Mesodermal cell (in vitro differentiated cells): ENCODE results near the gene APOLD1.
"Not testable (repeated sequence)": the region's sequence is repeated elsewhere in the genome, so short reads cannot be mapped to it uniquely, and the experiment has no call there.

ENCODE experiments used
- H3K27ac ChIP-seq: 2 replicates; pipeline ENCODE4 v1.7.0; 2013; ENCODE audit warnings: mild to moderate bottlenecking, low read depth, low read length, moderate library complexity; ENCODE audit not compliant: severe bottlenecking
- H3K36me3 ChIP-seq: 2 replicates; pipeline ENCODE4 v1.7.1; 2013; ENCODE audit warnings: mild to moderate bottlenecking, low read length, moderate library complexity; ENCODE audit not compliant: control insufficient read depth, insufficient read depth
- H3K4me1 ChIP-seq: one replicate; pipeline ENCODE4 v1.7.1; 2013; ENCODE audit warnings: mild to moderate bottlenecking, low read length; ENCODE audit not compliant: insufficient read depth, control insufficient read depth, poor library complexity, severe bottlenecking
- H3K4me3 ChIP-seq: 2 replicates; pipeline ENCODE4 v1.7.0; 2013; ENCODE audit warnings: low read length, control low read depth, mild to moderate bottlenecking; ENCODE audit not compliant: insufficient read depth, poor library complexity, severe bottlenecking; ENCODE audit errors: extremely low read depth
- H3K9me3 ChIP-seq: 2 replicates; pipeline ENCODE4 v1.7.1; 2013; ENCODE audit warnings: mild to moderate bottlenecking, low read length, moderate library complexity; ENCODE audit not compliant: control insufficient read depth
- WGBS, 2 experiments: methylation state at CpG; one replicate each; pipeline ENCODE4 v1.1.5; 2013; ENCODE audit warnings: missing lambda C conversion rate in 2 of 2; ENCODE audit not compliant: insufficient coverage in 2 of 2; 5-methylcytosine and 5-hydroxymethylcytosine counted together

APOLD1 gene

GRCh38 chr12:12810553-12811021 lies 25.1 kb downstream of the APOLD1 start:
- Histone ChIP-seq H3K27ac (no peak overlapping the region), H3K4me3 (no peak overlapping the region), H3K9me3 (no peaks in the 10 kb centered on the region), H3K36me3 (peaks cover 14% of the 10 kb centered on the region), H3K4me1 (peaks cover 24% of the 10 kb centered on the region)
- WGBS, 2 experiments: 78 to 87% methylated on average over 7 to 10 of the region's 10 CpGs

GRCh38 chr12:12811343-12811742 lies 25.9 kb downstream of the APOLD1 start:
- Histone ChIP-seq H3K9me3 (no peaks in the 10 kb centered on the region), H3K4me3 (no peak overlapping the region), H3K4me1 (peaks cover 24% of the 10 kb centered on the region), H3K36me3 (peaks cover 22% of the 10 kb centered on the region), H3K27ac (no peak overlapping the region)
- WGBS, 2 experiments: 100% methylated on average over 1 of the region's 3 CpGs; no CpG with 5 or more reads in 1 of the 2 experiments

- 90 to 96% methylated on average over 4 to 5 of the region's 5 CpGs for WGBS, 2 experiments
- peaks cover 29% of the 10 kb centered on the region for H3K36me3 ChIP-seq
- no peak overlapping the region for H3K4me3 ChIP-seq
- H3K9me3 ChIP-seq: no peaks in the 10 kb centered on the region
- no peak overlapping the region for H3K27ac ChIP-seq
- H3K4me1 ChIP-seq: peaks cover 24% of the 10 kb centered on the region
These were observed 26.7 kb downstream of the APOLD1 start for GRCh38 chr12:12812174-12812573.

- H3K27ac ChIP-seq: no peak overlapping the region
- no peak overlapping the region for H3K4me3 ChIP-seq
- peaks cover 34% of the 10 kb centered on the region for H3K36me3 ChIP-seq
- WGBS, 2 experiments: 80 to 87% methylated on average over 11 to 12 of the region's 14 CpGs
- H3K4me1 ChIP-seq: peaks cover 24% of the 10 kb centered on the region
- H3K9me3 ChIP-seq: no peaks in the 10 kb centered on the region
These were observed 27.2 kb downstream of the APOLD1 start for GRCh38 chr12:12812618-12813119.

GRCh38 chr12:12813120-12814101 lies 28.0 kb downstream of the APOLD1 start, which contains the start of gene DDX47:
TSS of gene DDX47 (plus strand) at chr12:12813346. CDS start at chr12:12813368, 22 bp downstream.
- Histone ChIP-seq H3K4me3 (peak within 1 kb of the TSS; percentile 91), H3K4me1 (peaks cover 18% of the 10 kb centered on the region), H3K9me3 (no peaks in the 10 kb centered on the region), H3K27ac (peak within 1 kb of the TSS; percentile 75), H3K36me3 (peaks cover 39% of the 10 kb centered on the region)
- 2 to 3% methylated on average over 22 to 26 of the region's 35 CpGs for WGBS, 2 experiments

GRCh38 chr12:12817616-12818015 lies 32.2 kb downstream of the APOLD1 start:
- 96 to 98% methylated on average over 3 to 5 of the region's 7 CpGs for WGBS, 2 experiments
- H3K36me3 ChIP-seq: peaks cover 64% of the 10 kb centered on the region
- peaks cover 35% of the 10 kb centered on the region for H3K4me1 ChIP-seq

GRCh38 chr12:12818701-12819100 lies 33.2 kb downstream of the APOLD1 start:
- Histone ChIP-seq H3K4me1 (peaks cover 45% of the 10 kb centered on the region), H3K4me3 (no peak overlapping the region), H3K36me3 (peaks cover 75% of the 10 kb centered on the region), H3K9me3 (no peaks in the 10 kb centered on the region), H3K27ac (no peak overlapping the region)
- 93 to 100% methylated on average over 2 to 3 of the region's 4 CpGs for WGBS, 2 experiments

More at GRCh38 chr12:12817616-12818015, 32.2 kb downstream of the APOLD1 start:
- Histone ChIP-seq H3K9me3 (no peaks in the 10 kb centered on the region), H3K4me3 (no peak overlapping the region), H3K27ac (no peak overlapping the region)

- Histone ChIP-seq H3K4me1 (peaks cover 49% of the 10 kb centered on the region), H3K9me3 (no peaks in the 10 kb centered on the region), H3K27ac (peak overlapping the region; percentile 91), H3K36me3 (peaks cover 77% of the 10 kb centered on the region), H3K4me3 (no peak overlapping the region)
- 100% methylated on average over 1 to 2 of the region's 2 CpGs for WGBS, 2 experiments
These were observed 33.8 kb downstream of the APOLD1 start for GRCh38 chr12:12819221-12819620.

- WGBS, 2 experiments: 70 to 100% methylated on average over 1 to 2 of the region's 2 CpGs
- H3K9me3 ChIP-seq: no peaks in the 10 kb centered on the region
- peak overlapping the region; percentile 91 for H3K27ac ChIP-seq
- peaks cover 77% of the 10 kb centered on the region for H3K36me3 ChIP-seq
- H3K4me1 ChIP-seq: peaks cover 49% of the 10 kb centered on the region
- no peak overlapping the region for H3K4me3 ChIP-seq
These were observed 34.4 kb downstream of the APOLD1 start for GRCh38 chr12:12819752-12820311.

GRCh38 chr12:12820376-12820775 lies 34.9 kb downstream of the APOLD1 start:
- H3K4me3 ChIP-seq, H3K9me3 ChIP-seq: not testable (repeated sequence)
- WGBS, 2 experiments: 91 to 97% methylated on average over 8 to 10 of the region's 11 CpGs
- Histone ChIP-seq H3K36me3 (peaks cover 79% of the 10 kb centered on the region), H3K4me1 (peaks cover 49% of the 10 kb centered on the region), H3K27ac (peak overlapping the region; percentile 91)
